ENCODE data around the gene SSUH2. TPM values are rescaled to one million over a fixed set of nuclear protein-coding genes. Genes with fewer than 3 reads are reported as not detected.

The SSUH2 gene
- total and polyA plus RNA-seq, 2 experiments from 2014 or later, result 0.73 to 2.3 TPM

GRCh38 chr3:8608041-8608790 is 36.4 kb downstream of the SSUH2 start:
- no peaks in the 10 kb centered on the region for H4K20me1 ChIP-seq (replicated peaks; ENCODE audit: insufficient read depth)
- no peaks in the 10 kb centered on the region for H3K79me2 ChIP-seq (replicated peaks; ENCODE audit: insufficient read depth)
- no peaks in the 10 kb centered on the region for H3K27me3 ChIP-seq (ENCODE audit: insufficient read depth)
- ATAC-seq (no peak), DNase-seq (ENCODE audit: low spot score) (no peak)
- no peaks in the 10 kb centered on the region for H3K9me2 ChIP-seq (ENCODE audit: insufficient read depth)
- H3F3A ChIP-seq (replicated peaks; ENCODE audit: low read depth), result no peaks in the 10 kb centered on the region
- H3K36me3 Mint-ChIP-seq (ENCODE audit: low read depth), result peaks cover 5% of the 10 kb centered on the region; the same call in 1 of the 3 replicates
- peaks cover 8% of the 10 kb centered on the region; the same call in 1 of the 2 replicates for H3K4me1 ChIP-seq (ENCODE audit: insufficient read depth)
- no peak overlapping the region for H3K4me3 ChIP-seq
- no peak overlapping the region for H3K4me2 ChIP-seq
- TF ChIP-seq EZH2 (IDR thresholded peaks at IDR 0.05; ENCODE audit: low read depth, unreplicated experiment) (no peak), ZNF331 (CRISPR knock-in tag; IDR thresholded peaks at IDR 0.05; ENCODE audit: low read depth) (no peak), EZH2phosphoT487 (IDR thresholded peaks at IDR 0.05; ENCODE audit: unreplicated experiment) (no peak), CTCF (conservative IDR thresholded peaks at IDR 0.05; ENCODE audit: low read depth in 2 of 2) (no peak), NANOG (IDR thresholded peaks at IDR 0.05; ENCODE audit: borderline replicate concordance) (no peak)
- TF ChIP-seq, protein P1, sequence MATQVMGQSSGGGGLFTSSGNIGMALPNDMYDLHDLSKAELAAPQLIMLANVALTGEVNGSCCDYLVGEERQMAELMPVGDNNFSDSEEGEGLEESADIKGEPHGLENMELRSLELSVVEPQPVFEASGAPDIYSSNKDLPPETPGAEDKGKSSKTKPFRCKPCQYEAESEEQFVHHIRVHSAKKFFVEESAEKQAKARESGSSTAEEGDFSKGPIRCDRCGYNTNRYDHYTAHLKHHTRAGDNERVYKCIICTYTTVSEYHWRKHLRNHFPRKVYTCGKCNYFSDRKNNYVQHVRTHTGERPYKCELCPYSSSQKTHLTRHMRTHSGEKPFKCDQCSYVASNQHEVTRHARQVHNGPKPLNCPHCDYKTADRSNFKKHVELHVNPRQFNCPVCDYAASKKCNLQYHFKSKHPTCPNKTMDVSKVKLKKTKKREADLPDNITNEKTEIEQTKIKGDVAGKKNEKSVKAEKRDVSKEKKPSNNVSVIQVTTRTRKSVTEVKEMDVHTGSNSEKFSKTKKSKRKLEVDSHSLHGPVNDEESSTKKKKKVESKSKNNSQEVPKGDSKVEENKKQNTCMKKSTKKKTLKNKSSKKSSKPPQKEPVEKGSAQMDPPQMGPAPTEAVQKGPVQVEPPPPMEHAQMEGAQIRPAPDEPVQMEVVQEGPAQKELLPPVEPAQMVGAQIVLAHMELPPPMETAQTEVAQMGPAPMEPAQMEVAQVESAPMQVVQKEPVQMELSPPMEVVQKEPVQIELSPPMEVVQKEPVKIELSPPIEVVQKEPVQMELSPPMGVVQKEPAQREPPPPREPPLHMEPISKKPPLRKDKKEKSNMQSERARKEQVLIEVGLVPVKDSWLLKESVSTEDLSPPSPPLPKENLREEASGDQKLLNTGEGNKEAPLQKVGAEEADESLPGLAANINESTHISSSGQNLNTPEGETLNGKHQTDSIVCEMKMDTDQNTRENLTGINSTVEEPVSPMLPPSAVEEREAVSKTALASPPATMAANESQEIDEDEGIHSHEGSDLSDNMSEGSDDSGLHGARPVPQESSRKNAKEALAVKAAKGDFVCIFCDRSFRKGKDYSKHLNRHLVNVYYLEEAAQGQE (IDR thresholded peaks at IDR 0.05; ENCODE audit: unreplicated experiment), result no peak
- TF ChIP-seq, protein P2, sequence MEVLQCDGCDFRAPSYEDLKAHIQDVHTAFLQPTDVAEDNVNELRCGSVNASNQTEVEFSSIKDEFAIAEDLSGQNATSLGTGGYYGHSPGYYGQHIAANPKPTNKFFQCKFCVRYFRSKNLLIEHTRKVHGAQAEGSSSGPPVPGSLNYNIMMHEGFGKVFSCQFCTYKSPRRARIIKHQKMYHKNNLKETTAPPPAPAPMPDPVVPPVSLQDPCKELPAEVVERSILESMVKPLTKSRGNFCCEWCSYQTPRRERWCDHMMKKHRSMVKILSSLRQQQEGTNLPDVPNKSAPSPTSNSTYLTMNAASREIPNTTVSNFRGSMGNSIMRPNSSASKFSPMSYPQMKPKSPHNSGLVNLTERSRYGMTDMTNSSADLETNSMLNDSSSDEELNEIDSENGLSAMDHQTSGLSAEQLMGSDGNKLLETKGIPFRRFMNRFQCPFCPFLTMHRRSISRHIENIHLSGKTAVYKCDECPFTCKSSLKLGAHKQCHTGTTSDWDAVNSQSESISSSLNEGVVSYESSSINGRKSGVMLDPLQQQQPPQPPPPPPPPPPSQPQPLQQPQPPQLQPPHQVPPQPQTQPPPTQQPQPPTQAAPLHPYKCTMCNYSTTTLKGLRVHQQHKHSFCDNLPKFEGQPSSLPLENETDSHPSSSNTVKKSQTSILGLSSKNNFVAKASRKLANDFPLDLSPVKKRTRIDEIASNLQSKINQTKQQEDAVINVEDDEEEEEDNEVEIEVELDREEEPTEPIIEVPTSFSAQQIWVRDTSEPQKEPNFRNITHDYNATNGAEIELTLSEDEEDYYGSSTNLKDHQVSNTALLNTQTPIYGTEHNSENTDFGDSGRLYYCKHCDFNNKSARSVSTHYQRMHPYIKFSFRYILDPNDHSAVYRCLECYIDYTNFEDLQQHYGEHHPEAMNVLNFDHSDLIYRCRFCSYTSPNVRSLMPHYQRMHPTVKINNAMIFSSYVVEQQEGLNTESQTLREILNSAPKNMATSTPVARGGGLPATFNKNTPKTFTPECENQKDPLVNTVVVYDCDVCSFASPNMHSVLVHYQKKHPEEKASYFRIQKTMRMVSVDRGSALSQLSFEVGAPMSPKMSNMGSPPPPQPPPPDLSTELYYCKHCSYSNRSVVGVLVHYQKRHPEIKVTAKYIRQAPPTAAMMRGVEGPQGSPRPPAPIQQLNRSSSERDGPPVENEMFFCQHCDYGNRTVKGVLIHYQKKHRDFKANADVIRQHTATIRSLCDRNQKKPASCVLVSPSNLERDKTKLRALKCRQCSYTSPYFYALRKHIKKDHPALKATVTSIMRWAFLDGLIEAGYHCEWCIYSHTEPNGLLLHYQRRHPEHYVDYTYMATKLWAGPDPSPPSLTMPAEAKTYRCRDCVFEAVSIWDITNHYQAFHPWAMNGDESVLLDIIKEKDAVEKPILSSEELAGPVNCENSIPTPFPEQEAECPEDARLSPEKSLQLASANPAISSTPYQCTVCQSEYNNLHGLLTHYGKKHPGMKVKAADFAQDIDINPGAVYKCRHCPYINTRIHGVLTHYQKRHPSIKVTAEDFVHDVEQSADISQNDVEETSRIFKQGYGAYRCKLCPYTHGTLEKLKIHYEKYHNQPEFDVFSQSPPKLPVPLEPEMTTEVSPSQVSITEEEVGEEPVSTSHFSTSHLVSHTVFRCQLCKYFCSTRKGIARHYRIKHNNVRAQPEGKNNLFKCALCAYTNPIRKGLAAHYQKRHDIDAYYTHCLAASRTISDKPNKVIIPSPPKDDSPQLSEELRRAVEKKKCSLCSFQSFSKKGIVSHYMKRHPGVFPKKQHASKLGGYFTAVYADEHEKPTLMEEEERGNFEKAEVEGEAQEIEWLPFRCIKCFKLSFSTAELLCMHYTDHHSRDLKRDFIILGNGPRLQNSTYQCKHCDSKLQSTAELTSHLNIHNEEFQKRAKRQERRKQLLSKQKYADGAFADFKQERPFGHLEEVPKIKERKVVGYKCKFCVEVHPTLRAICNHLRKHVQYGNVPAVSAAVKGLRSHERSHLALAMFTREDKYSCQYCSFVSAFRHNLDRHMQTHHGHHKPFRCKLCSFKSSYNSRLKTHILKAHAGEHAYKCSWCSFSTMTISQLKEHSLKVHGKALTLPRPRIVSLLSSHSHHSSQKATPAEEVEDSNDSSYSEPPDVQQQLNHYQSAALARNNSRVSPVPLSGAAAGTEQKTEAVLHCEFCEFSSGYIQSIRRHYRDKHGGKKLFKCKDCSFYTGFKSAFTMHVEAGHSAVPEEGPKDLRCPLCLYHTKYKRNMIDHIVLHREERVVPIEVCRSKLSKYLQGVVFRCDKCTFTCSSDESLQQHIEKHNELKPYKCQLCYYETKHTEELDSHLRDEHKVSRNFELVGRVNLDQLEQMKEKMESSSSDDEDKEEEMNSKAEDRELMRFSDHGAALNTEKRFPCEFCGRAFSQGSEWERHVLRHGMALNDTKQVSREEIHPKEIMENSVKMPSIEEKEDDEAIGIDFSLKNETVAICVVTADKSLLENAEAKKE (CRISPR knock-in tag; IDR thresholded peaks at IDR 0.05), result no peak
- peaks cover 8% of the 10 kb centered on the region for H3K4me1 Mint-ChIP-seq
- H3K27ac Mint-ChIP-seq, result no peak overlapping the region; the same call in 1 of the 2 replicates
- H3K27me3 Mint-ChIP-seq (ENCODE audit: insufficient read depth, low read depth, poor library complexity), result peaks cover 3% of the 10 kb centered on the region
- H3K4me3 Mint-ChIP-seq, result no peak overlapping the region
- H3K9me3 Mint-ChIP-seq, result peaks cover 8% of the 10 kb centered on the region; the same call in 2 of the 3 replicates
- H3K27ac ChIP-seq (ENCODE audit: low read depth), result no peak overlapping the region
- H2AFZ ChIP-seq, result no peak overlapping the region
- no peaks in the 10 kb centered on the region for H3K36me3 ChIP-seq (ENCODE audit: insufficient read depth)
